Transverse colon (tissue), 4 donors: ENCODE results near the gene EPN2. TPM values are rescaled to one million over a fixed set of nuclear protein-coding genes. Genes with fewer than 3 reads are reported as not detected.

Experiments used
- DNase-seq: peaks from one replicate; pipeline ENCODE4 v3.0.0-alpha.2; 2019
- H3K27ac ChIP-seq, 4 donors: fragments of 200-600 bp; sonication (generic); 2 replicates each; pipeline ENCODE4 v1.5.1; 2016 to 2018; ENCODE audit warnings: inconsistent platforms in 4 of 4
- H3K27me3 ChIP-seq: fragments of 200-600 bp; sonication (generic); 2 replicates; pipeline ENCODE4 v1.5.1; 2017; ENCODE audit warnings: inconsistent platforms
- H3K36me3 ChIP-seq, 4 donors: fragments of 200-600 bp; sonication (generic); 2 replicates each; pipeline ENCODE4 v1.5.1; 2017 to 2019; ENCODE audit warnings: inconsistent platforms in 4 of 4
- H3K4me1 ChIP-seq, 4 donors: fragments of 200-600 bp; sonication (generic); 2 replicates each; pipeline ENCODE4 v1.5.1; 2017 to 2020; ENCODE audit warnings: inconsistent platforms in 4 of 4
- H3K4me3 ChIP-seq, 4 donors: fragments of 200-600 bp; sonication (generic); 1 replicate in 1 of 4; 2 replicates in 3 of 4; pipeline versions ENCODE4 v1.5.1 to v1.6.1; 2017 to 2019; ENCODE audit warnings: inconsistent platforms in 4 of 4
- H3K9me3 ChIP-seq, 2 donors: fragments of 200-600 bp; sonication (generic); 2 replicates each; pipeline ENCODE4 v1.5.1; 2017 to 2019; ENCODE audit warnings: inconsistent platforms in 2 of 2
- EP300 ChIP-seq: sonication (generic); formaldehyde crosslinking; IDR thresholded peaks from one replicate; pipeline ENCODE4 v1.6.1; 2017; ENCODE audit warnings: antibody characterized with exemption, low read depth
- POLR2A ChIP-seq: fragments of 450-650 bp; IDR thresholded peaks from one replicate; pipeline ENCODE4 v1.6.1; 2016; ENCODE audit warnings: antibody characterized with exemption, mild to moderate bottlenecking, moderate library complexity
- POLR2AphosphoS5 ChIP-seq, 3 donors: sonication (generic); formaldehyde crosslinking; IDR thresholded peaks; one replicate each; pipeline ENCODE4 v1.6.1; 2016; ENCODE audit warnings: antibody characterized with exemption in 3 of 3
- WGBS, 2 donors: methylation state at CpG; one replicate each; pipeline ENCODE4 v1.1.5; 2018; ENCODE audit warnings: low coverage in 1 of 2; 5-methylcytosine and 5-hydroxymethylcytosine counted together
- in situ Hi-C, 4 donors: fragments of 200-750 bp; cut with MboI; loops; one replicate each; pipeline versions ENCODE4 v1.15.0 to v1.15.1; 2017; ENCODE audit warnings: low sequenced_read_pairs in 3 of 4, low pct_ligation_motif_present in 1 of 4, low pct_unique_long_range_greater_than_20kb in 1 of 4
- intact Hi-C: fragments of 100-400 bp; cut with DNase I; formaldehyde crosslinking; loops from one replicate; pipeline ENCODE4 v1.15.1; 2023; ENCODE audit warnings: low total_unique reads
- total RNA-seq, 4 donors: library from RNA; depleted of rRNA; stranded (reverse); fragments of >200 nt; gene quantifications; one replicate each; pipeline ENCODE4 v1.1.0, GENCODE V29; 2016
- TF ChIP-seq, protein P1 (sequence below), 5 experiments: fragments of 200-600 bp in 3 of 5; fragments of 450-650 bp in 2 of 5; sonication (generic) in 3 of 5; IDR thresholded peaks; 1 replicate in 2 of 5; 2 replicates in 3 of 5; pipeline ENCODE4 v1.5.1; 2016 to 2017; ENCODE audit warnings: antibody characterized with exemption in 5 of 5, inconsistent platforms in 3 of 5, mild to moderate bottlenecking in 2 of 5, moderate library complexity in 1 of 5

The EPN2 gene
- total RNA-seq, 4 donors from 2014 or later: 30.4 to 98.7 (median 65.5) TPM

- TF ChIP-seq, protein P1, sequence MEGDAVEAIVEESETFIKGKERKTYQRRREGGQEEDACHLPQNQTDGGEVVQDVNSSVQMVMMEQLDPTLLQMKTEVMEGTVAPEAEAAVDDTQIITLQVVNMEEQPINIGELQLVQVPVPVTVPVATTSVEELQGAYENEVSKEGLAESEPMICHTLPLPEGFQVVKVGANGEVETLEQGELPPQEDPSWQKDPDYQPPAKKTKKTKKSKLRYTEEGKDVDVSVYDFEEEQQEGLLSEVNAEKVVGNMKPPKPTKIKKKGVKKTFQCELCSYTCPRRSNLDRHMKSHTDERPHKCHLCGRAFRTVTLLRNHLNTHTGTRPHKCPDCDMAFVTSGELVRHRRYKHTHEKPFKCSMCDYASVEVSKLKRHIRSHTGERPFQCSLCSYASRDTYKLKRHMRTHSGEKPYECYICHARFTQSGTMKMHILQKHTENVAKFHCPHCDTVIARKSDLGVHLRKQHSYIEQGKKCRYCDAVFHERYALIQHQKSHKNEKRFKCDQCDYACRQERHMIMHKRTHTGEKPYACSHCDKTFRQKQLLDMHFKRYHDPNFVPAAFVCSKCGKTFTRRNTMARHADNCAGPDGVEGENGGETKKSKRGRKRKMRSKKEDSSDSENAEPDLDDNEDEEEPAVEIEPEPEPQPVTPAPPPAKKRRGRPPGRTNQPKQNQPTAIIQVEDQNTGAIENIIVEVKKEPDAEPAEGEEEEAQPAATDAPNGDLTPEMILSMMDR (IDR thresholded peaks at IDR 0.05): no peak
- peak; percentile 39 to 88 (median 79) for TF ChIP-seq POLR2AphosphoS5 (IDR thresholded peaks at IDR 0.05)
- TF ChIP-seq EP300: no peak
- peak; percentile 84 for TF ChIP-seq POLR2A
- H3K4me3 ChIP-seq: peak overlapping the region; percentile 46 to 86 (median 78)
- 1% methylated on average over 64 of the region's 67 CpGs; no CpG with 5 or more reads in 1 of the 2 donors for WGBS, 2 donors
- in situ Hi-C loops: no loop called here
- H3K36me3 ChIP-seq: peaks cover 0 to 18% (median 7%) of the 10 kb centered on the region in 4 donors
- peak; percentile 99 for DNase-seq
- no peaks in the 10 kb centered on the region for H3K27me3 ChIP-seq
- H3K4me1 ChIP-seq: peaks cover 6 to 28% (median 24%) of the 10 kb centered on the region in 4 donors
- H3K9me3 ChIP-seq: no peaks in the 10 kb centered on the region
- intact Hi-C loops: loop anchor here (2.0 kb wide), 1 partner anchor 69 kb away; no protein-coding TSS in a partner anchor
- H3K27ac ChIP-seq: peak overlapping the region; percentile 91 to 98 (median 95)
Measured at GRCh38 chr17:19377602-19378415, 140.6 kb downstream of the EPN2 start.

DNA sequence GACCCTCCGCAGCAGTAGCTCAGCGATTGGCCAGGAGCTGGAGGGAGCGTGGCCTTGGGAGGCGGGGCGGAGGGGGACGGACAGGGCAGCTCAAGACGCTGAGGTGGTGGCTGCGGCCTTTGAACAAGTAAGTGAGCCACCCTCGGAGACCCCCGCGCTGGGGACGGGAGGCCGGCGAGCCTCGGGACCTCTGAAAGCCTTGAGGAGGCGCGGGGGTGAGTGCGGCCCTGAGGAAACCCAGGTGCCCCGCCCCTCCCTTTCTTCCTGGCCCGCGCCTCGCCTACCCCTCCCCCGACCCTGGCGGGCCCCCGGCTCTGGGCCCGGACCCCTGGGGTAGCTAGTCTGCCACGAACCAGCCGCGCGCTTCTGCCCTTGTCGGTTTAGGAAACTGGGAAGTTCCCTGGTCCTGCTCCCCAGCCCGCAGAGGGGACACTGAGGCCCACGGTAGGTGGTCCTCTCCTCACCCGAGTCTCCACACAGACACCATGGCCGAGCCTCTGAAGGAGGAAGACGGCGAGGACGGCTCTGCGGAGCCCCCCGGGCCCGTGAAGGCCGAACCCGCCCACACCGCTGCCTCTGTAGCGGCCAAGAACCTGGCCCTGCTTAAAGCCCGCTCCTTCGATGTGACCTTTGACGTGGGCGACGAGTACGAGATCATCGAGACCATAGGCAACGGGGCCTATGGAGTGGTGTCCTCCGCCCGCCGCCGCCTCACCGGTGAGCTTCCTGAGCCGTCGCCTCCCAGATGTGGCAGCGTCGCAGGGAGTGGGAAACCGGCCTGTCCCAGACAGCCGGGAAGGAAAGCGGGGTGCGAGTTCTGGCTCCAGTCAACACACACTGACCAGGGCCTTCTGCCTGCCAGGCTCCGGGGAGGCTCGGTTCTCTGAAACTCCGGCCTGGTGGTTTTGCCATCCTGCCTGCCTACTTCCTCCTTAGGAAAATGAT lies 141.5 kb downstream of the EPN2 start, which contains the start of gene MAPK7:
MAPK7 (plus strand) TSS at position 83 of the 945 bp plus-strand sequence; CDS start at position 486, 403 bp downstream.
- 8% methylated on average over 46 of the region's 69 CpGs; no CpG with 5 or more reads in 1 of the 2 donors for WGBS, 2 donors
- H3K27ac ChIP-seq: peak within 1 kb of the TSS; percentile 91 to 98 (median 95)
- H3K4me1 ChIP-seq: peaks cover 10 to 36% (median 29%) of the 10 kb centered on the region in 4 donors
- TF ChIP-seq, protein P1 (IDR thresholded peaks at IDR 0.05): no peak
- TF ChIP-seq POLR2A: peak; percentile 49
- no peak for TF ChIP-seq EP300
- TF ChIP-seq POLR2AphosphoS5 (IDR thresholded peaks at IDR 0.05): peak in 2 of 3 donors; percentile 60 to 66
- in situ Hi-C loops (no loop called here), intact Hi-C loops (no loop called here)
- H3K4me3 ChIP-seq: peak within 1 kb of the TSS; percentile 73 to 90 (median 84)
- H3K27me3 ChIP-seq: no peaks in the 10 kb centered on the region
- no peaks in the 10 kb centered on the region for H3K9me3 ChIP-seq
- peak; percentile 31 for DNase-seq
- peaks cover 0 to 18% (median 7%) of the 10 kb centered on the region in 4 donors for H3K36me3 ChIP-seq

GRCh38 chr17:19379361-19380065 lies 142.3 kb downstream of the EPN2 start:
- H3K36me3 ChIP-seq: peaks cover 0 to 18% (median 7%) of the 10 kb centered on the region in 4 donors
- H3K9me3 ChIP-seq: no peaks in the 10 kb centered on the region
- TF ChIP-seq POLR2A: no peak
- no peak for TF ChIP-seq EP300
- TF ChIP-seq, protein P1 (IDR thresholded peaks at IDR 0.05): no peak
- TF ChIP-seq POLR2AphosphoS5 (IDR thresholded peaks at IDR 0.05): no peak
- 79% methylated on average over 13 of the region's 13 CpGs; no CpG with 5 or more reads in 1 of the 2 donors for WGBS, 2 donors
- peak overlapping the region; percentile 73 to 90 (median 84) for H3K4me3 ChIP-seq
- peaks cover 18 to 44% (median 35%) of the 10 kb centered on the region in 4 donors for H3K4me1 ChIP-seq
- intact Hi-C loops (no loop called here), in situ Hi-C loops (no loop called here)
- H3K27me3 ChIP-seq: no peaks in the 10 kb centered on the region
- peak overlapping the region; percentile 91 to 98 (median 95) for H3K27ac ChIP-seq
- DNase-seq: no peak
